ENCODE results near the gene OR2S2.

DNA sequence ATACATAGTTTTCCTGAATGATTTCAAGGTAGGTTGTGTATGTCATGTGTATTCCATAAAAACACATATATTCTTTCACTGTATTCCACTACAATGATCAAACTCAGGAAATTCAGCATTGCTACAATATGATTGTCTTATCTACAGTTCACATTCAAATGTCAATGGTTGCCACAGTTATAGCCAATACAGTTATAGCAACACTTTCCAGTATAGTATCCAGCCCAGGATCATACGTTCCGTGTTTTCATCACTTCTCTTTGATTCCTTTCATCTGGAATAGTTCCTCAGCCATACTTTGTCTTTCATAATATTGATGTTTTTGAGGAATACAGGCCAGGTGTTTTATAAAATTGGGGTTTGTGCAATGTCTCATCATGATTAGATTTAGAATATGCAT lies 9.5 kb downstream of the OR2S2 start:
- TF ChIP-seq, protein P1, sequence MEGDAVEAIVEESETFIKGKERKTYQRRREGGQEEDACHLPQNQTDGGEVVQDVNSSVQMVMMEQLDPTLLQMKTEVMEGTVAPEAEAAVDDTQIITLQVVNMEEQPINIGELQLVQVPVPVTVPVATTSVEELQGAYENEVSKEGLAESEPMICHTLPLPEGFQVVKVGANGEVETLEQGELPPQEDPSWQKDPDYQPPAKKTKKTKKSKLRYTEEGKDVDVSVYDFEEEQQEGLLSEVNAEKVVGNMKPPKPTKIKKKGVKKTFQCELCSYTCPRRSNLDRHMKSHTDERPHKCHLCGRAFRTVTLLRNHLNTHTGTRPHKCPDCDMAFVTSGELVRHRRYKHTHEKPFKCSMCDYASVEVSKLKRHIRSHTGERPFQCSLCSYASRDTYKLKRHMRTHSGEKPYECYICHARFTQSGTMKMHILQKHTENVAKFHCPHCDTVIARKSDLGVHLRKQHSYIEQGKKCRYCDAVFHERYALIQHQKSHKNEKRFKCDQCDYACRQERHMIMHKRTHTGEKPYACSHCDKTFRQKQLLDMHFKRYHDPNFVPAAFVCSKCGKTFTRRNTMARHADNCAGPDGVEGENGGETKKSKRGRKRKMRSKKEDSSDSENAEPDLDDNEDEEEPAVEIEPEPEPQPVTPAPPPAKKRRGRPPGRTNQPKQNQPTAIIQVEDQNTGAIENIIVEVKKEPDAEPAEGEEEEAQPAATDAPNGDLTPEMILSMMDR (conservative IDR thresholded peaks at IDR 0.05; ENCODE audit: low read length): no peak
- no peak for TF ChIP-seq EZH2phosphoT487 (IDR thresholded peaks at IDR 0.05; ENCODE audit: borderline replicate concordance)
